CD4-positive, alpha-beta T cell treated with Interferon alpha-2 for 1 hour (primary cell): ENCODE results near the gene KAT6B.
A peak's percentile ranks its signal among the peaks of the same experiment; 100 is the strongest.
"Not testable (repeated sequence)": the region's sequence is repeated elsewhere in the genome, so short reads cannot be mapped to it uniquely, and the experiment has no call there.

ENCODE experiments used
- DNase-seq, 2 donors: peaks; one replicate each; pipeline ENCODE4 v3.0.0-alpha.2; 2020 to 2022

KAT6B gene

GRCh38 chr10:74863551-74863950 is 37.2 kb downstream of the KAT6B start:
- DNase-seq, result no peak

- DNase-seq, result no peak
Measured at GRCh38 chr10:74867351-74867750, 41.0 kb downstream of the KAT6B start.

GRCh38 chr10:74868392-74868977 is 42.1 kb downstream of the KAT6B start:
- DNase-seq, result no peak

GRCh38 chr10:74869635-74870034 is 43.2 kb downstream of the KAT6B start:
- DNase-seq, result no peak

GRCh38 chr10:74870191-74870590 is 43.8 kb downstream of the KAT6B start:
- DNase-seq, result no peak

- DNase-seq, result no peak
Measured at GRCh38 chr10:74871595-74872382, 45.4 kb downstream of the KAT6B start.

GRCh38 chr10:74873803-74874454 is 47.5 kb downstream of the KAT6B start:
- no peak for DNase-seq

- DNase-seq, result no peak
Measured at GRCh38 chr10:74874649-74875048, 48.2 kb downstream of the KAT6B start.

- DNase-seq, result no peak
Measured at GRCh38 chr10:74875068-74875467, 48.7 kb downstream of the KAT6B start.

GRCh38 chr10:74875966-74876365 is 49.6 kb downstream of the KAT6B start:
- no peak for DNase-seq

GRCh38 chr10:74877054-74877453 is 50.7 kb downstream of the KAT6B start:
- DNase-seq, result not testable (repeated sequence)

- no peak for DNase-seq
Measured at GRCh38 chr10:74877898-74878297, 51.5 kb downstream of the KAT6B start.

GRCh38 chr10:74880041-74880440 is 53.6 kb downstream of the KAT6B start:
- DNase-seq, result no peak

GRCh38 chr10:74881253-74881884 is 55.0 kb downstream of the KAT6B start:
- DNase-seq, result no peak

GRCh38 chr10:74882427-74882826 is 56.0 kb downstream of the KAT6B start:
- DNase-seq, result no peak

- DNase-seq, result no peak
Measured at GRCh38 chr10:74882831-74883230, 56.4 kb downstream of the KAT6B start.

GRCh38 chr10:74883428-74883827 is 57.0 kb downstream of the KAT6B start:
- no peak for DNase-seq

- no peak for DNase-seq
Measured at GRCh38 chr10:74887614-74888284, 61.3 kb downstream of the KAT6B start.

- peak in 1 of 2 donors; percentile 20 for DNase-seq
Measured at GRCh38 chr10:74888962-74889661, 62.7 kb downstream of the KAT6B start.

GRCh38 chr10:74889662-74889998 is 63.2 kb downstream of the KAT6B start:
- no peak for DNase-seq

GRCh38 chr10:74890460-74890859 is 64.1 kb downstream of the KAT6B start:
- no peak for DNase-seq

GRCh38 chr10:74891053-74891452 is 64.7 kb downstream of the KAT6B start:
- DNase-seq, result no peak

- no peak for DNase-seq
Measured at GRCh38 chr10:74892839-74893238, 66.4 kb downstream of the KAT6B start.
